ENCODE data around the gene PLXDC2. TPM values are rescaled to one million over a fixed set of nuclear protein-coding genes. Genes with fewer than 3 reads are reported as not detected.

Gene PLXDC2
- total and polyA plus RNA-seq, 4 donors: 11.8 to 99.6 (median 40.8) TPM

GRCh38 chr10:19915816-19916215 lies 99.6 kb downstream of the PLXDC2 start:
- H3K27ac ChIP-seq (ENCODE audit: low read depth in 1 of 2, low read length in 1 of 2): no peak overlapping the region

GRCh38 chr10:19917751-19918478 lies 101.7 kb downstream of the PLXDC2 start:
- no peaks in the 10 kb centered on the region for H3K27me3 ChIP-seq (ENCODE audit: control insufficient read depth in 3 of 3, insufficient read depth in 3 of 3, low read length in 2 of 3)
- 70 to 78% methylated on average over 3 of the region's 3 CpGs for WGBS, 2 donors
- no peak for TF ChIP-seq CTCF (IDR thresholded peaks at IDR 0.05; ENCODE audit: control extremely low read depth, extremely low read depth)
- H3K9me3 ChIP-seq (ENCODE audit: control insufficient read depth in 4 of 4, insufficient read depth in 3 of 4, low read length in 3 of 4): peaks cover 0 to 2% (median 0%) of the 10 kb centered on the region in 4 donors
- H3K27ac ChIP-seq (ENCODE audit: low read depth in 1 of 2, low read length in 1 of 2): no peak overlapping the region
- H3K4me3 ChIP-seq: no peak overlapping the region
- H3K9ac ChIP-seq (ENCODE audit: insufficient read depth in 1 of 2, low read length in 2 of 2): no peak overlapping the region
- H3K36me3 ChIP-seq (ENCODE audit: control insufficient read depth in 4 of 4, insufficient read depth in 4 of 4, low read length in 4 of 4): no peaks in the 10 kb centered on the region
- peaks cover 0 to 56% (median 13%) of the 10 kb centered on the region in 5 donors for H3K4me1 ChIP-seq (ENCODE audit: control insufficient read depth in 5 of 5, insufficient read depth in 5 of 5, low read length in 5 of 5)
- ATAC-seq (ENCODE audit: insufficient read depth, low FRiP score): no peak
- DNase-seq: no peak

More at GRCh38 chr10:19915816-19916215, 99.6 kb downstream of the PLXDC2 start:
- H3K4me1 ChIP-seq (ENCODE audit: control insufficient read depth in 5 of 5, insufficient read depth in 5 of 5, low read length in 5 of 5): peaks cover 0 to 36% (median 10%) of the 10 kb centered on the region in 5 donors
- no peaks in the 10 kb centered on the region for H3K9me3 ChIP-seq (ENCODE audit: control insufficient read depth in 4 of 4, insufficient read depth in 3 of 4, low read length in 3 of 4)
- DNase-seq (no peak), ATAC-seq (ENCODE audit: insufficient read depth, low FRiP score) (no peak)
- TF ChIP-seq CTCF (IDR thresholded peaks at IDR 0.05; ENCODE audit: control extremely low read depth, extremely low read depth): no peak
- no peaks in the 10 kb centered on the region for H3K27me3 ChIP-seq (ENCODE audit: control insufficient read depth in 3 of 3, insufficient read depth in 3 of 3, low read length in 2 of 3)
- WGBS, 2 donors: 98% methylated on average over 3 of the region's 3 CpGs
- H3K9ac ChIP-seq (ENCODE audit: insufficient read depth in 1 of 2, low read length in 2 of 2): no peak overlapping the region
- H3K36me3 ChIP-seq (ENCODE audit: control insufficient read depth in 4 of 4, insufficient read depth in 4 of 4, low read length in 4 of 4): no peaks in the 10 kb centered on the region
- no peak overlapping the region for H3K4me3 ChIP-seq

- Histone ChIP-seq H3K9me3 (ENCODE audit: control insufficient read depth in 4 of 4, insufficient read depth in 3 of 4, low read length in 3 of 4) (peaks cover 0 to 2% (median 0%) of the 10 kb centered on the region in 4 donors), H3K36me3 (ENCODE audit: control insufficient read depth in 4 of 4, insufficient read depth in 4 of 4, low read length in 4 of 4) (no peaks in the 10 kb centered on the region), H3K4me3 (no peak overlapping the region), H3K9ac (ENCODE audit: insufficient read depth in 1 of 2, low read length in 2 of 2) (no peak overlapping the region), H3K27ac (ENCODE audit: low read depth in 1 of 2, low read length in 1 of 2) (no peak overlapping the region), H3K27me3 (ENCODE audit: control insufficient read depth in 3 of 3, insufficient read depth in 3 of 3, low read length in 2 of 3) (no peaks in the 10 kb centered on the region), H3K4me1 (ENCODE audit: control insufficient read depth in 5 of 5, insufficient read depth in 5 of 5, low read length in 5 of 5) (peaks cover 0 to 62% (median 13%) of the 10 kb centered on the region in 5 donors)
- ATAC-seq (ENCODE audit: insufficient read depth, low FRiP score) (no peak), DNase-seq (peak; percentile 44 to 82 (median 79))
- WGBS, 2 donors: 55 to 72% methylated on average over 4 of the region's 4 CpGs
- no peak for TF ChIP-seq CTCF (IDR thresholded peaks at IDR 0.05; ENCODE audit: control extremely low read depth, extremely low read depth)
These were observed 102.6 kb downstream of the PLXDC2 start for GRCh38 chr10:19918794-19919193.

Data from lung (tissue), 12 donors.